ENCODE measurements around the gene ABCD1. TPM values are rescaled to one million over a fixed set of nuclear protein-coding genes. Genes with fewer than 3 reads are reported as not detected.

ABCD1 gene
- total RNA-seq, 4 donors from 2014 or later, result 14.4 to 38.8 (median 22.0) TPM

DNA sequence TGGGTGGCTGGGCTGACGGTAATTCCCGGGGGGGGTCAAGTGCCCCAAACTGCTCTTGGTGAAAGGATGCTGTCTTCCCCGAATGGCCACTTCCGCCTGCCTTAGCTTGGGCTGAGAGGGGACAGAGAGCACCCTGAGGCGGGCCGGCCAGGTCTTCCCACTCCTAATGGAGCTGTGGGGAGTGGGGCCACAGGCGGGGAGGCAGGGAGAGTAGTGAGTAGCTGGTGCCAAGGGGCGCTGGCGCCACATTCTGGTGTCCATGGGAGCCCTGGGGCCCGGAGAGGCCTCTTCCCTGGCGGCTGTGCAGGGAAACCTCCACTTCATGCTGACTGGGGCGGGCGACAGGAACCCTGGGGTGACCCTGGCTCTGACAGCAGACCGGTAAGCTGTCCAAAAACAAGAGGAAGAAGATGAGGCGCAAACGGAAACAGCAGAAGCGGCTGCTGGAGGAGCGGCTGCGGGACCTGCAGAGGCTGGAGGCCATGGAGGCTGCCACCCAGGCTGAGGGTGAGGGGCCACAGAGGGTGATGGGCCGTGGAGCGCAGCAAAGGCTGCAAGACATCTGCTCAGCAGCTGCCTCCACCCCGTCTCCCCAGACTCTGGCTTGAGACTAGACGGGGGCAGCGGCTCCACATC is 58.8 kb downstream of the ABCD1 start:
- H3K4me3 ChIP-seq, result no peak overlapping the region
- ATAC-seq, result no peak
- H3K27ac ChIP-seq, result no peak overlapping the region
- no peaks in the 10 kb centered on the region for H3K9me3 ChIP-seq
- no peaks in the 10 kb centered on the region for H3K27me3 ChIP-seq
- WGBS, 2 donors (ENCODE audit: low coverage in 1 of 2), result 81% methylated on average over 4 of the region's 24 CpGs; no CpG with 5 or more reads in 1 of the 2 donors
- TF ChIP-seq POLR2A (IDR thresholded peaks at IDR 0.05) (no peak), POLR2AphosphoS5 (IDR thresholded peaks at IDR 0.05) (no peak), EP300 (IDR thresholded peaks at IDR 0.05) (no peak)
- TF ChIP-seq, protein P1, sequence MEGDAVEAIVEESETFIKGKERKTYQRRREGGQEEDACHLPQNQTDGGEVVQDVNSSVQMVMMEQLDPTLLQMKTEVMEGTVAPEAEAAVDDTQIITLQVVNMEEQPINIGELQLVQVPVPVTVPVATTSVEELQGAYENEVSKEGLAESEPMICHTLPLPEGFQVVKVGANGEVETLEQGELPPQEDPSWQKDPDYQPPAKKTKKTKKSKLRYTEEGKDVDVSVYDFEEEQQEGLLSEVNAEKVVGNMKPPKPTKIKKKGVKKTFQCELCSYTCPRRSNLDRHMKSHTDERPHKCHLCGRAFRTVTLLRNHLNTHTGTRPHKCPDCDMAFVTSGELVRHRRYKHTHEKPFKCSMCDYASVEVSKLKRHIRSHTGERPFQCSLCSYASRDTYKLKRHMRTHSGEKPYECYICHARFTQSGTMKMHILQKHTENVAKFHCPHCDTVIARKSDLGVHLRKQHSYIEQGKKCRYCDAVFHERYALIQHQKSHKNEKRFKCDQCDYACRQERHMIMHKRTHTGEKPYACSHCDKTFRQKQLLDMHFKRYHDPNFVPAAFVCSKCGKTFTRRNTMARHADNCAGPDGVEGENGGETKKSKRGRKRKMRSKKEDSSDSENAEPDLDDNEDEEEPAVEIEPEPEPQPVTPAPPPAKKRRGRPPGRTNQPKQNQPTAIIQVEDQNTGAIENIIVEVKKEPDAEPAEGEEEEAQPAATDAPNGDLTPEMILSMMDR (IDR thresholded peaks at IDR 0.05), result no peak
- peaks cover 0 to 50% of the 10 kb centered on the region in 2 donors for H3K36me3 ChIP-seq
- peaks cover 0 to 28% (median 0%) of the 10 kb centered on the region in 3 donors for H3K4me1 ChIP-seq

DNA sequence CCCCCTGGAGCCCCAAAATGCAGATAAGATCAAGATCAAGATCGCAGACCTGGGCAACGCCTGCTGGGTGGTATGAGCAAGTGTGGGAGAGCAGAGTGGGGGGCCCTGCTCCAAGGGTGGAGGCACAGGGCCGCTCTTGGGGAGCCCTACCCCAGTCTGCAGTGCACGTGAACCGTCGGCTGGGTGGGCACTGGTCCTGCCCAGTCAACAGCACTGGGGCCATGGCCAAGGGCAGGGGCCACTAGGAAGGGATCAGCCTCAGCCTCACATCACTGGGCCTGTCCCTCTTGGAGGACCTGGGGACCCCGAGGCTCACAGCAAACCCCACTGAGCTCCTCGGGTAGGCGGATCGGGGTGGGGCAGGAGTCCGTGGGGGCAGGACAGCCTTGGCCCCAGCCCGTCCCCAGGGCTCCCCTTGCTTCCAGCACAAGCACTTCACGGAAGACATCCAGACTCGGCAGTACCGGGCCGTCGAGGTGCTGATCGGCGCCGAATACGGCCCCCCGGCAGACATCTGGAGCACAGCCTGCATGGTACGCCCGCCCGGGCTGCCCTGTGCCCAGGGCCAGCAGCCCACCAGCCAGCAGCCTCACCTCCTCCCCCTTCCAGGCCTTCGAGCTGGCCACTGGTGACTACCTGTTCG is 59.8 kb downstream of the ABCD1 start:
- H3K36me3 ChIP-seq, result peaks cover 0 to 56% of the 10 kb centered on the region in 2 donors
- H3K4me3 ChIP-seq, result no peak overlapping the region
- no peaks in the 10 kb centered on the region for H3K9me3 ChIP-seq
- TF ChIP-seq, protein P1 (IDR thresholded peaks at IDR 0.05), result no peak
- TF ChIP-seq POLR2AphosphoS5 (IDR thresholded peaks at IDR 0.05), result no peak
- TF ChIP-seq POLR2A (IDR thresholded peaks at IDR 0.05), result no peak
- no peak for TF ChIP-seq EP300 (IDR thresholded peaks at IDR 0.05)
- WGBS, 2 donors (ENCODE audit: low coverage in 1 of 2), result no CpG with 5 or more reads among the region's 27 CpGs
- H3K27ac ChIP-seq, result no peak overlapping the region
- no peaks in the 10 kb centered on the region for H3K27me3 ChIP-seq
- ATAC-seq, result no peak
- H3K4me1 ChIP-seq, result peaks cover 0 to 28% (median 0%) of the 10 kb centered on the region in 3 donors

DNA sequence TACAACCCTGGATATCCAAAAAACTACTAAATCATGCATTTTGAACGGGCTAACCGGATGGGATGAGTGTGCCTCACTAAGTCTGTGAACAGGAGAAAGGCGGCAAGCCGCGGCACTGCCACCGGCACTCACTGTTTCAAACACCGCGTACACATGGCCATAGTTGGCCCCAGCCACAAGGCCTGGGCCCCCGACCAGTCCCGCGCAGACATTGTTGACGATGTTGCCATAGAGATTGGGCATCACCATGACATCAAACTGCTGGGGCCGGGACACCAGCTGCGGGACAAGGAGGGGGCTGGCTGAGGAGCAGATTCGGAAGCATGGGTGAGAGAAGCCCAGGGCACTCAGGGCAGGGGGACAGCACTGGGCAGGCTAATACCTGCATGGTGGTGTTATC is 62.0 kb downstream of the ABCD1 start:
- TF ChIP-seq EP300 (IDR thresholded peaks at IDR 0.05) (no peak), POLR2AphosphoS5 (IDR thresholded peaks at IDR 0.05) (no peak), POLR2A (IDR thresholded peaks at IDR 0.05) (no peak)
- TF ChIP-seq, protein P1 (IDR thresholded peaks at IDR 0.05), result no peak
- Histone ChIP-seq H3K36me3 (peaks cover 0 to 69% of the 10 kb centered on the region in 2 donors), H3K27ac (no peak overlapping the region), H3K4me1 (peaks cover 0 to 21% (median 0%) of the 10 kb centered on the region in 3 donors), H3K9me3 (no peaks in the 10 kb centered on the region), H3K27me3 (no peaks in the 10 kb centered on the region), H3K4me3 (no peak overlapping the region)
- ATAC-seq, result no peak
- WGBS, 2 donors (ENCODE audit: low coverage in 1 of 2), result 80% methylated on average over 3 of the region's 15 CpGs; no CpG with 5 or more reads in 1 of the 2 donors

DNA sequence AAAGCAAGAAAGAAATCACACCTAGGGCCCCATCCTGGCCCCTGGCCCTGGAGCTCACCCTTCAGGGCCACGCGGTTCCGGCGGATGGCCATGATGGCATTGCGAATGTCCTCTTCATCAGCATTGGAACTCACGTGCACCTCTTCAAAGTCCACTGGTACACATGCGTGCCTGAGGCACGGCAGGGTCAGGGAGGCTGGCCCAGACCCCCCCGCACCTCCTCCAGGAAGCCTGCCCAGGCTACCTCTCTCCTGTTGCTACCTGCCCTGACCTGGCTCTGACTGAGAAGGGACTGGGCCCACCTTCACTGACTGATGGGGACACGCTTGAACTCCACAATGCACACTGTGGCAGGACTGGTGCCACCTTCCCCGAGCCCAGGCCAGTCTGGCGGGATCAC is 65.0 kb downstream of the ABCD1 start:
- no CpG with 5 or more reads among the region's 12 CpGs for WGBS, 2 donors (ENCODE audit: low coverage in 1 of 2)
- Histone ChIP-seq H3K27me3 (no peaks in the 10 kb centered on the region), H3K9me3 (no peaks in the 10 kb centered on the region), H3K27ac (no peak overlapping the region), H3K36me3 (peaks cover 0 to 61% of the 10 kb centered on the region in 2 donors), H3K4me1 (peaks cover 0 to 30% (median 9%) of the 10 kb centered on the region in 3 donors), H3K4me3 (no peak overlapping the region)
- ATAC-seq, result no peak
- TF ChIP-seq POLR2AphosphoS5 (IDR thresholded peaks at IDR 0.05) (no peak), EP300 (IDR thresholded peaks at IDR 0.05) (no peak), POLR2A (IDR thresholded peaks at IDR 0.05) (no peak)
- TF ChIP-seq, protein P1 (IDR thresholded peaks at IDR 0.05), result no peak

Measured in gastroesophageal sphincter (tissue), 4 donors.